Naive thymus-derived CD4-positive, alpha-beta T cell (primary cell): ENCODE measurements around the gene HGS. TPM values are rescaled to one million over a fixed set of nuclear protein-coding genes. Genes with fewer than 3 reads are reported as not detected.

ENCODE experiments used
- ATAC-seq: fragments of 150-1000 bp; cut with Tn5 transposase; 2 replicates; pipeline ENCODE4 v1.10.0; 2021; ENCODE audit warnings: mild to moderate bottlenecking, moderate library complexity
- CTCF ChIA-PET: fragments of 350-600 bp; sonication (Branson Sonifier 250); formaldehyde crosslinking; loops from one replicate; lab custom pipeline; 2021; ENCODE audit warnings: antibody characterized with exemption; lab: Charles Lee
- POLR2A ChIA-PET: fragments of 350-600 bp; sonication (Branson Sonifier 250); formaldehyde crosslinking; loops from one replicate; lab custom pipeline; 2021; ENCODE audit warnings: antibody characterized with exemption, inconsistent platforms; lab: Charles Lee
- DNase-seq, 9 donors: peaks; one replicate each; pipeline versions ENCODE4 v3.0.0 to v3.0.0-alpha.2; 2020 to 2022; ENCODE audit warnings: mixed read lengths in 1 of 9
- H3K27ac ChIP-seq: one replicate; pipeline ENCODE4 v1.7.0; 2013; ENCODE audit warnings: mild to moderate bottlenecking, low read depth, low read length, moderate library complexity
- H3K27me3 ChIP-seq, 2 donors: one replicate each; pipeline ENCODE4 v1.7.0; 2013; ENCODE audit warnings: low read length in 2 of 2, mild to moderate bottlenecking in 2 of 2, moderate library complexity in 2 of 2; ENCODE audit not compliant: control insufficient read depth in 2 of 2, insufficient read depth in 2 of 2
- H3K36me3 ChIP-seq, 3 experiments: 1 replicate in 2 of 3; 2 replicates in 1 of 3; pipeline ENCODE4 v1.7.0; 2013; ENCODE audit warnings: low read length in 3 of 3, mild to moderate bottlenecking in 3 of 3, moderate library complexity in 1 of 3; ENCODE audit not compliant: insufficient read depth in 3 of 3, control insufficient read depth in 2 of 3
- H3K4me1 ChIP-seq, 2 donors: one replicate each; pipeline ENCODE4 v1.7.0; 2013; ENCODE audit warnings: low read length in 2 of 2, mild to moderate bottlenecking in 2 of 2, moderate library complexity in 1 of 2; ENCODE audit not compliant: control insufficient read depth in 2 of 2, insufficient read depth in 2 of 2
- H3K4me3 ChIP-seq: 2 replicates; pipeline ENCODE4 v1.7.0; 2013; ENCODE audit warnings: mild to moderate bottlenecking, low read length
- H3K9me3 ChIP-seq, 3 experiments: 1 replicate in 2 of 3; 2 replicates in 1 of 3; pipeline ENCODE4 v1.7.0; 2013; ENCODE audit warnings: low read length in 3 of 3; ENCODE audit not compliant: control insufficient read depth in 2 of 3
- H3K27ac Mint-ChIP-seq, 9 donors: one replicate each; pipeline ENCODE4 v1.8.0; 2020 to 2022; ENCODE audit warnings: mixed read lengths in 9 of 9, mild to moderate bottlenecking in 8 of 9, moderate library complexity in 5 of 9, inconsistent platforms in 2 of 9
- H3K27me3 Mint-ChIP-seq, 5 donors: one replicate each; pipeline ENCODE4 v1.8.0; 2021 to 2022; ENCODE audit warnings: mixed read lengths in 5 of 5, mild to moderate bottlenecking in 1 of 5
- H3K36me3 Mint-ChIP-seq, 5 donors: one replicate each; pipeline ENCODE4 v1.8.0; 2020 to 2022; ENCODE audit warnings: mixed read lengths in 5 of 5, mild to moderate bottlenecking in 3 of 5, inconsistent platforms in 1 of 5
- H3K4me1 Mint-ChIP-seq, 7 donors: one replicate each; pipeline ENCODE4 v1.8.0; 2020 to 2022; ENCODE audit warnings: mixed read lengths in 7 of 7, mild to moderate bottlenecking in 3 of 7, inconsistent platforms in 1 of 7
- H3K4me3 Mint-ChIP-seq, 10 donors: one replicate each; pipeline ENCODE4 v1.8.0; 2020 to 2022; ENCODE audit warnings: mild to moderate bottlenecking in 10 of 10, mixed read lengths in 10 of 10, moderate library complexity in 6 of 10, inconsistent platforms in 2 of 10
- H3K9me3 Mint-ChIP-seq, 11 donors: one replicate each; pipeline ENCODE4 v1.8.0; 2020 to 2022; ENCODE audit warnings: mixed read lengths in 11 of 11, mild to moderate bottlenecking in 4 of 11, inconsistent platforms in 1 of 11, moderate library complexity in 1 of 11
- intact Hi-C, 2 donors: fragments of 100-400 bp; cut with micrococcal nuclease; formaldehyde crosslinking; loops; one replicate each; pipeline ENCODE4 v1.15.1; 2023
- polyA plus RNA-seq, 2 donors: library from polyadenylated mRNA; unstranded; fragments of 300-500 nt; fragmentation: Illumina TruSeq; gene quantifications; one replicate each; pipeline ENCODE4 v1.2.3, GENCODE V29; 2021
- total RNA-seq, 6 experiments: library from RNA in 5 of 6; stranded (reverse) in 5 of 6; gene quantifications; 1 replicate in 5 of 6; 2 replicates in 1 of 6; pipeline ENCODE4 v1.2.3 and lab custom pipeline; 2021 to 2026

The HGS gene
- total and polyA plus RNA-seq, 7 experiments from 2014 or later, result 19.8 to 174 (median 133) TPM

- Histone ChIP-seq H3K4me3 (no peak overlapping the region), H3K9me3 (no peaks in the 10 kb centered on the region), H3K27me3 (no peaks in the 10 kb centered on the region), H3K27ac (no peak overlapping the region), H3K36me3 (peaks cover 0 to 31% (median 0%) of the 10 kb centered on the region in 3 experiments), H3K4me1 (peaks cover 22% of the 10 kb centered on the region in 2 donors)
- ChIA-PET POLR2A (interaction anchor here (1.4 to 1.6 kb wide), 2 partner anchors 26 to 42 kb away, joined by 5 read pairs; partner anchors contain the start of genes ARL16, CCDC137, HGS and OXLD1), CTCF (no interaction called here)
- Mint-ChIP-seq H3K9me3 (no peaks in the 10 kb centered on the region), H3K4me1 (peaks cover 14 to 34% (median 31%) of the 10 kb centered on the region in 7 donors), H3K4me3 (no peak overlapping the region), H3K27ac (peak overlapping the region in 2 of 9 donors; percentile 32 to 33), H3K27me3 (no peaks in the 10 kb centered on the region), H3K36me3 (peaks cover 0 to 11% (median 0%) of the 10 kb centered on the region in 5 donors)
- DNase-seq, result no peak
- intact Hi-C loops, result no loop called here
- ATAC-seq, result no peak
These were observed 25.0 kb downstream of the HGS start for GRCh38 chr17:81708739-81709185.

- peaks cover 0 to 9% (median 0%) of the 10 kb centered on the region in 5 donors for H3K36me3 Mint-ChIP-seq
- DNase-seq (peak in 1 of 9 donors; percentile 18), ATAC-seq (no peak)
- peak overlapping the region; percentile 9 for H3K4me3 ChIP-seq
- peaks cover 0 to 24% (median 0%) of the 10 kb centered on the region in 3 experiments for H3K36me3 ChIP-seq
- H3K4me3 Mint-ChIP-seq, result peak overlapping the region; percentile 71 to 85 (median 78)
- H3K27ac ChIP-seq, result peak overlapping the region; percentile 46
- intact Hi-C loops, result no loop called here
- peak overlapping the region in 8 of 9 donors; percentile 33 to 86 (median 78) for H3K27ac Mint-ChIP-seq
- no peaks in the 10 kb centered on the region for H3K27me3 ChIP-seq
- peaks cover 9 to 25% (median 18%) of the 10 kb centered on the region in 7 donors for H3K4me1 Mint-ChIP-seq
- no peaks in the 10 kb centered on the region for H3K9me3 ChIP-seq
- no peaks in the 10 kb centered on the region for H3K9me3 Mint-ChIP-seq
- no peaks in the 10 kb centered on the region for H3K27me3 Mint-ChIP-seq
- ChIA-PET CTCF (interaction anchor here (0.5 to 0.6 kb wide), 2 partner anchors 366 to 824 kb away, joined by 3 to 6 read pairs; no protein-coding TSS in a partner anchor), POLR2A (interaction anchor here (0.7 to 1.3 kb wide), 5 partner anchors 27 to 490 kb away, joined by 3 read pairs; partner anchors contain the start of genes ARL16, CCDC137, HGS and OXLD1)
- peaks cover 13% of the 10 kb centered on the region in 2 donors for H3K4me1 ChIP-seq
These were observed 26.9 kb downstream of the HGS start for GRCh38 chr17:81710514-81711308.

GRCh38 chr17:81711814-81712467, 28.1 kb downstream of the HGS start, which contains the start of gene SLC25A10:
Gene SLC25A10, plus strand, starts transcription at chr17:81712284. Its CDS starts 143 bp downstream, at chr17:81712427.
- DNase-seq (peak; percentile 65 to 89 (median 78)), ATAC-seq (peak; percentile 94)
- no peaks in the 10 kb centered on the region for H3K9me3 ChIP-seq
- Mint-ChIP-seq H3K4me3 (peak within 1 kb of the TSS; percentile 80 to 90 (median 86)), H3K27me3 (no peaks in the 10 kb centered on the region), H3K36me3 (peaks cover 0 to under 1% (median 0%) of the 10 kb centered on the region in 5 donors), H3K4me1 (peaks cover 9 to 23% (median 18%) of the 10 kb centered on the region in 7 donors), H3K9me3 (no peaks in the 10 kb centered on the region), H3K27ac (peak within 1 kb of the TSS; percentile 32 to 86 (median 75))
- H3K36me3 ChIP-seq, result peaks cover 0 to 11% (median 0%) of the 10 kb centered on the region in 3 experiments
- no peaks in the 10 kb centered on the region for H3K27me3 ChIP-seq
- H3K27ac ChIP-seq, result peak within 1 kb of the TSS; percentile 55
- CTCF ChIA-PET, result no interaction called here
- POLR2A ChIA-PET, result interaction anchor here (0.6 to 1.8 kb wide), 5 partner anchors 46 to 492 kb away, joined by 3 to 4 read pairs (median 3); partner anchors contain the start of genes CCDC137 and OXLD1
- peak within 1 kb of the TSS; percentile 24 for H3K4me3 ChIP-seq
- intact Hi-C loops, result loop anchor here (1.0 to 2.0 kb wide), 4 partner anchors 9 to 149 kb away; partner anchors contain the start of genes ARL16 (in 2 of the 2), MRPL12 (in 2 of the 2) and P4HB (in 2 of the 2)
- H3K4me1 ChIP-seq, result peaks cover 13% of the 10 kb centered on the region in 2 donors

DNA sequence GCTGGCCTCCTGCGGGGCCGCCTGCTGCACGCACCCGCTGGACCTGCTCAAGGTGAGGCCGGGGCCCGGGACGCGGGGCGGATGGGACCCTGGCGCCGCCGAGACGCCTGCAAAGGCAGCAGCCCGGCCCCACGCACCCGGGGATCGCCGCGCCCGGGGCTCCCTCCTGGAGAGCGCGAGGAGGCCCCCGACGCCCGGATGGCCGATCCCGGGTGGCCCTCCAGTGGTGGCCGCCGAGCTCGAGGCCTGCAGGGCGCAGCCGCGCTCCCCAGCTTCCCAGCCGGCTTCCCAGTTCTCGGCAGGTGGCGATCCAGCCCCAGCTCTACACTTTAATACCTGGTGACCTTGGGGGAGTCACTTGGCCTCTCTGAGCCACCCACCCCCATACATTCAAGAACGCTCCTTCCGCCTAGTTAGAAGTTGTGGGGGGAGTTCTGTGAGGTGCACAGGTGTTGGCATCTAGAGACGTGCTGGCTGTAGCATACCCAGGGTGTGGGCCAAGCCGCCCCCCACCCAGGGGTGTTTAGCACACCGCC, 28.7 kb downstream of the HGS start:
- Histone ChIP-seq H3K27me3 (no peaks in the 10 kb centered on the region), H3K27ac (peak overlapping the region; percentile 55), H3K4me3 (peak overlapping the region; percentile 24), H3K9me3 (no peaks in the 10 kb centered on the region), H3K36me3 (peaks cover 0 to 5% (median 0%) of the 10 kb centered on the region in 3 experiments), H3K4me1 (peaks cover 13% of the 10 kb centered on the region in 2 donors)
- ChIA-PET CTCF (interaction anchor here (0.7 kb wide), 1 partner anchor 16 kb away, joined by 3 read pairs; no protein-coding TSS in a partner anchor), POLR2A (interaction anchor here (0.6 to 1.8 kb wide), 3 partner anchors 50 to 410 kb away, joined by 3 to 4 read pairs (median 4); no protein-coding TSS in a partner anchor)
- H3K9me3 Mint-ChIP-seq, result no peaks in the 10 kb centered on the region
- H3K4me1 Mint-ChIP-seq, result peaks cover 9 to 23% (median 18%) of the 10 kb centered on the region in 7 donors
- DNase-seq (peak in 1 of 9 donors; percentile 38), ATAC-seq (peak; percentile 5)
- no peaks in the 10 kb centered on the region for H3K27me3 Mint-ChIP-seq
- peak overlapping the region; percentile 78 to 90 (median 86) for H3K4me3 Mint-ChIP-seq
- no peaks in the 10 kb centered on the region for H3K36me3 Mint-ChIP-seq
- intact Hi-C loops, result loop anchor here (1.0 to 2.0 kb wide), 4 partner anchors 9 to 148 kb away; partner anchors contain the start of genes ARL16 (in 2 of the 2), MRPL12 (in 2 of the 2) and P4HB (in 2 of the 2)
- peak overlapping the region in 6 of 9 donors; percentile 32 to 77 (median 60) for H3K27ac Mint-ChIP-seq

DNA sequence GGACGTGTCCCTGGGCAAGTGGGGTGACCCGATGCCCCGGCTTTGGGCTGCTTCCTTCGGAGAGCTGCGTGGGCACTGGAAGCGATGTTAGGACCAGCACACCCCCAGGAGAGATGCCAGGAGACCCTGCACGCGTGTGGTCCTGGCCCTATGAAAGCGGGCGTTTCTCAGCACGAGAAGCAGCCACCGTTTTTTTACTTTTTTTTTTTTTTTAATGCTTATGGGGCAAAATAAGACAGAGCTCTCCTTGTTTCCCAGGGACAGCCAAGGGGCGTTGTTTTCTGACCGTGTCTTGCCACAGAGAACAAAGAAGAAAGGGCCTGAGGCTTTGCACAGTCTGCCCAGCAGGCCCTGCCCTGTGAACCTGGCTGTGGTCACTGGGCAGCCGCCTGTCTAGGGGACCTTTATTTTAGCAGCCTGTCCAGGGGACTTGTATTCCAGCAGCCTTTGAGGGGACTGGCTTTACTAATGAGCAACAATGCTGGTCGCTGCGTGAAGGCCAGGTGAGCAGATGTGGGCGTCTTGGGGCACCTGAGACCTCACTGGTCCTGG, 29.3 kb downstream of the HGS start:
- no peaks in the 10 kb centered on the region for H3K36me3 ChIP-seq
- Mint-ChIP-seq H3K36me3 (no peaks in the 10 kb centered on the region), H3K27me3 (no peaks in the 10 kb centered on the region), H3K27ac (peak overlapping the region in 6 of 9 donors; percentile 32 to 77 (median 60)), H3K9me3 (no peaks in the 10 kb centered on the region), H3K4me3 (peak overlapping the region; percentile 78 to 90 (median 86)), H3K4me1 (peaks cover 9 to 23% (median 18%) of the 10 kb centered on the region in 7 donors)
- no peak for ATAC-seq
- intact Hi-C loops, result loop anchor here in 1 of 2 donors (2.0 kb wide), 1 partner anchor 148 kb away; the partner anchor contains the start of gene P4HB
- CTCF ChIA-PET, result interaction anchor here (0.7 kb wide), 1 partner anchor 16 kb away, joined by 3 read pairs; no protein-coding TSS in a partner anchor
- no peaks in the 10 kb centered on the region for H3K27me3 ChIP-seq
- peaks cover 13% of the 10 kb centered on the region in 2 donors for H3K4me1 ChIP-seq
- no peaks in the 10 kb centered on the region for H3K9me3 ChIP-seq
- peak overlapping the region; percentile 55 for H3K27ac ChIP-seq
- DNase-seq, result no peak
- POLR2A ChIA-PET, result interaction anchor here (1.0 to 1.8 kb wide), 2 partner anchors 50 to 156 kb away, joined by 4 read pairs; no protein-coding TSS in a partner anchor
- peak overlapping the region; percentile 24 for H3K4me3 ChIP-seq
